ENCODE results near the gene RTF2. TPM values are rescaled to one million over a fixed set of nuclear protein-coding genes. Genes with fewer than 3 reads are reported as not detected.

Gene RTF2, protein sequence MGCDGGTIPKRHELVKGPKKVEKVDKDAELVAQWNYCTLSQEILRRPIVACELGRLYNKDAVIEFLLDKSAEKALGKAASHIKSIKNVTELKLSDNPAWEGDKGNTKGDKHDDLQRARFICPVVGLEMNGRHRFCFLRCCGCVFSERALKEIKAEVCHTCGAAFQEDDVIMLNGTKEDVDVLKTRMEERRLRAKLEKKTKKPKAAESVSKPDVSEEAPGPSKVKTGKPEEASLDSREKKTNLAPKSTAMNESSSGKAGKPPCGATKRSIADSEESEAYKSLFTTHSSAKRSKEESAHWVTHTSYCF
- 59.5 to 63.2 TPM (median 61.9 TPM) in 3 replicates for total RNA-seq

DNA sequence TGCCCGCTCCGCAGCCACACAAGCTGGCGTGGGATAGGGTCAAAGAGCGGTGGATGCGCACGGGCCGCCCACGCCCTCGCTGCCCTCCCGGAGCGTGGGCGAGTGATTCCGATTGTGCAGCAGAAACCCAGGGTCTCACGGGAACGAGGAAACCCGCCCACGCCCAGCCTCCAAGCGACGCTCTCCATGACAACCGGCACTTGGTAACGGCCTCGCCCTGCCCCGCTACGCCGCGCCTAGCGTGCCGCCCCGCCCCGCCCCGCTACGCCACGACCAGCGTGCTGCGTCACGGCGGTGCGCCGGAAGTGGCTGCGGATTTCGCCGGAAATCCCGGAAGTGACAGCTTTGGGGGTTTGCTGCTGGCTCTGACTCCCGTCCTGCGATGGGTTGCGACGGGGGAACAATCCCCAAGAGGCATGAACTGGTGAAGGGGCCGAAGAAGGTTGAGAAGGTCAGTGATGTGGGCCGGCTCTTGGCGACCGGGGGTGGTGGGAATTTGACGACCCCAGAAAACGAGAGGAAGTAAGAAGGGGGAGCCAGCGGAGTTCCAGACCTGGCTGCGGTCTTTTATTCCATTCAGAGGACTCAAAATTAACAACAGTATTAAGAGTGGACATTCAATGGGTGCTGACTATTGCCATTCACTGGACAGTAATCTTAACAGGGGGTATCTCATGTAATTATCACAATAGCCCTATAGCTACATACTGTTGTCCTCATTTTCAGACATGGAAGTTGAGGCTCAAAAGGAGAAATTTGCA, at the start of gene RTF2:
Gene RTF2, plus strand, starts transcription at position 312 of the 761 bp plus-strand sequence. Its CDS starts 71 bp downstream, at position 383.
- TF ChIP-seq, protein P1, sequence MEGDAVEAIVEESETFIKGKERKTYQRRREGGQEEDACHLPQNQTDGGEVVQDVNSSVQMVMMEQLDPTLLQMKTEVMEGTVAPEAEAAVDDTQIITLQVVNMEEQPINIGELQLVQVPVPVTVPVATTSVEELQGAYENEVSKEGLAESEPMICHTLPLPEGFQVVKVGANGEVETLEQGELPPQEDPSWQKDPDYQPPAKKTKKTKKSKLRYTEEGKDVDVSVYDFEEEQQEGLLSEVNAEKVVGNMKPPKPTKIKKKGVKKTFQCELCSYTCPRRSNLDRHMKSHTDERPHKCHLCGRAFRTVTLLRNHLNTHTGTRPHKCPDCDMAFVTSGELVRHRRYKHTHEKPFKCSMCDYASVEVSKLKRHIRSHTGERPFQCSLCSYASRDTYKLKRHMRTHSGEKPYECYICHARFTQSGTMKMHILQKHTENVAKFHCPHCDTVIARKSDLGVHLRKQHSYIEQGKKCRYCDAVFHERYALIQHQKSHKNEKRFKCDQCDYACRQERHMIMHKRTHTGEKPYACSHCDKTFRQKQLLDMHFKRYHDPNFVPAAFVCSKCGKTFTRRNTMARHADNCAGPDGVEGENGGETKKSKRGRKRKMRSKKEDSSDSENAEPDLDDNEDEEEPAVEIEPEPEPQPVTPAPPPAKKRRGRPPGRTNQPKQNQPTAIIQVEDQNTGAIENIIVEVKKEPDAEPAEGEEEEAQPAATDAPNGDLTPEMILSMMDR (IDR thresholded peaks at IDR 0.05; ENCODE audit: unreplicated experiment): no peak
- peak within 1 kb of the TSS; percentile 100 for H3K27ac Mint-ChIP-seq
- H3K4me1 Mint-ChIP-seq: peaks cover 12% of the 10 kb centered on the region
- peak within 1 kb of the TSS; percentile 100 for H3K4me3 Mint-ChIP-seq
- H3K9me3 Mint-ChIP-seq: no peaks in the 10 kb centered on the region
- peaks cover 7% of the 10 kb centered on the region for H3K27me3 Mint-ChIP-seq (ENCODE audit: low read depth)
- DNase-seq (ENCODE audit: low spot score in 2 of 2, unreplicated experiment in 2 of 2): peak; percentile 89 to 97
- H3K36me3 Mint-ChIP-seq: peaks cover 4% of the 10 kb centered on the region

DNA sequence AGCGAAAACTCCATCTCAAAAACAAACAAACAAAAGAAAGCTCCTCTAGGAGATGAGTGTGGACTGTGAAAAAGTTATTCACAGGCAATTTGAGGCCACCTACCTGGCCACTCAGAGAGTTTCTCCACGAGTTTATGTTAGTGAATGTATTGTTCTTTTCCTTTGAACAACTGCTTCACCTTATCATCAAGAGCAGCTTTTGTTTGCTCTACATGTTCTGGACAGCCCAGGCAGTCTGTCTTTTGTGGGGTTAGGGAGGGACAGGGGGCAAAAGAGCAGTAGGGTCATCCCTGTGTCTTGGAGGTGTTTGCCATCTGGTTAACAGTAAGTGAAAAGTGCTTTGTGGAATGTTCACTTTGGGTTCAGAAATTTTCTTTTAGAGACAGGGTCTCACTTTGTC, 48.4 kb upstream of the RTF2 start:
- Mint-ChIP-seq H3K4me3 (no peak overlapping the region), H3K4me1 (peaks cover 6% of the 10 kb centered on the region), H3K36me3 (peaks cover 2% of the 10 kb centered on the region), H3K27me3 (ENCODE audit: low read depth) (no peaks in the 10 kb centered on the region), H3K9me3 (no peaks in the 10 kb centered on the region), H3K27ac (no peak overlapping the region)
- TF ChIP-seq, protein P1 (IDR thresholded peaks at IDR 0.05; ENCODE audit: unreplicated experiment): no peak
- no peak for DNase-seq (ENCODE audit: low spot score in 2 of 2, unreplicated experiment in 2 of 2)

DNA sequence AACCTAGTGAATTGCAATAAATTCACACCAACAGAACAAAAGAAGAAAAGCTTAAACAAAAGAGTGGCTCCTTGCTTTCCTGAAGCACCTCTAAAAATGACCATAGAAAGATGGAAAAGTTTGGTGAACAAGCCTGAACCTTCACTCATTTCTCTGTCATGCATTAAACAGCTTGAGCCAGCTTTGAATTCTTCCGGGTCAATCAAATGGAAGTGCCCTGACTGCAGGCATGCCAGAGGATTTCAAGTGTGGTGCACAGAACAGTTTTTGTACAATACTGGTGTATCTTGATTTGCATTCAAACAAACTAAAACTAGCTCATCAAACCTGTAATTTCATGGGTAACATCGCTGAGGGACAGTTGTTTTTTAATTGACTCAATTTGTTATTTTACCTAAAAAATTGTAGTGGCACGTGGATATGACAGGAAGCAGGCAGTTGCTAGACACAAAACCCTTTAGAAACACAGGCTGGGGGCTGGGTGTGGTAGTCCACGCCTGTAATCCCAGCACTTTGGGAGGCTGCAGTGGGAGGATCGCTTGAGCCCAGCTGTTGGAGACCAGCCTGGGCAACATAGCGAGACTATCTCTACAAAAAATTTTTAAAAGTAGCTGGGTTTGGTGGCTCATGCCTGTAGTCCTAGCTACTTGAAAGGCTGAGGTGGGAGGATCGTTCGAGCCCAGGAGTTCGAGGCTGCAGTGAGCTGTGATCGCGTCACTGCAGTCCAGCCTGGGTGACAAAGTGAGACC, 47.3 kb upstream of the RTF2 start:
- H3K27ac Mint-ChIP-seq: no peak overlapping the region
- H3K4me3 Mint-ChIP-seq: no peak overlapping the region
- H3K27me3 Mint-ChIP-seq (ENCODE audit: low read depth): no peaks in the 10 kb centered on the region

DNA sequence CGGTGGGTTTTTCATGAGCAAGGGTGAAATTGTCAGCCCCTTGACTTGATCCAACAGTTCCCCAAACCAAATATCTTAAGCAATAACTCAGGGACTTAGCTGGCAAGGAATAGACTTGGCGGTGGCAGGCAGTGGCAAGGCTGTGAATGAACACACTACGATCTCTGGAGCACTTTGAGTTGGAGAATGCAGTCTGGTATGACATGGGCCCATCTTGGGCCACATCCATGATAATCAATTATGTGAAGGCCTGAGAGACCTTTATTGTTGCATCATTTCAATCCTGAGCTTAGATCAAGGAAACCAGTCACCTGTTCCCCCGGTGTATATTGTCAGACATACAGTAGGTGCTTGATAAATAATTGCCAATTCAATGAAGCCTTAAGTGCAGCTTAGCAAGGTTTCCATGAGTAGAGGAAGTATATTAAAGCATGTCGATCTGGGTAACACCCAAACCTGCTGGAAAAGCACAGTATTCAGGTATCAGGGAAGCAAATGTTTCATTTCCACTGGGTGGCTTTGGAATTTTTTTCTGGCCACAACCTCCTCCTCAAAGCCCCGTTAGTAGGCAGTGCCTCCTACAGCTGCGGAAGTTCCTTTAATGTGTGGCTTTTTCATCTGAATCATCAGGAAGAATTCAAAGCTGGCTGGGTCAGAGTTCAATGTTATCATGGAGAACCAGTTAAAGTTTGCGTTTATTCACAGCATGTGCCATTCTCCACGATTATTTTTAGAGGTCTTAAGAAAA, 46.2 kb upstream of the RTF2 start:
- no peak for DNase-seq (ENCODE audit: low spot score in 2 of 2, unreplicated experiment in 2 of 2)
- Mint-ChIP-seq H3K9me3 (no peaks in the 10 kb centered on the region), H3K27me3 (ENCODE audit: low read depth) (no peaks in the 10 kb centered on the region), H3K4me3 (no peak overlapping the region), H3K27ac (peak overlapping the region; percentile 75), H3K36me3 (peaks cover 1% of the 10 kb centered on the region), H3K4me1 (peaks cover 6% of the 10 kb centered on the region)
- TF ChIP-seq, protein P1 (IDR thresholded peaks at IDR 0.05; ENCODE audit: unreplicated experiment): no peak

More for the DNA sequence above, 47.3 kb upstream of the RTF2 start:
- TF ChIP-seq, protein P1 (IDR thresholded peaks at IDR 0.05; ENCODE audit: unreplicated experiment): no peak
- H3K36me3 Mint-ChIP-seq: peaks cover 2% of the 10 kb centered on the region
- DNase-seq (ENCODE audit: low spot score in 2 of 2, unreplicated experiment in 2 of 2): no peak
- H3K9me3 Mint-ChIP-seq: no peaks in the 10 kb centered on the region
- peaks cover 6% of the 10 kb centered on the region for H3K4me1 Mint-ChIP-seq

DNA sequence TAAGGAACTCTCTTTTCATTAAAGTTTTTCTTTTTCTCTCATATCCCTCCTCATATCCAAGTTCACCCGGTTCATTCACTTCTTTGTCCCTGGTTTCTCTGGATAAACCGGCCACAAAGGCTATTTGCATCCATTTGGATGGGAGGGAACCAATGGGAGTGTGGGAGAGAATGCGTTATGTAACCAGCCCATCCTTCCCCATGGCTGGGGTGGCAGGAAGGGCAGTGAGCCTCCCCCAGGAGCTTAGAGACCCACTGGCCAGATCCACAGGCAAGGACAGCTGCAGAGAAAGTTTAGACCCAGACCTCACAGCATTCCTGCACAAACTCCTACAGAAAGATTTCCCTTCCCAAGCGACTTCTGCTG, 45.6 kb upstream of the RTF2 start:
- no peaks in the 10 kb centered on the region for H3K27me3 Mint-ChIP-seq (ENCODE audit: low read depth)
- no peaks in the 10 kb centered on the region for H3K9me3 Mint-ChIP-seq
- H3K27ac Mint-ChIP-seq: peak overlapping the region; percentile 75
- TF ChIP-seq, protein P1 (IDR thresholded peaks at IDR 0.05; ENCODE audit: unreplicated experiment): no peak
- H3K4me1 Mint-ChIP-seq: peaks cover 6% of the 10 kb centered on the region
- H3K36me3 Mint-ChIP-seq: no peaks in the 10 kb centered on the region
- H3K4me3 Mint-ChIP-seq: no peak overlapping the region
- DNase-seq (ENCODE audit: low spot score in 2 of 2, unreplicated experiment in 2 of 2): no peak
